Measurements from ENCODE around the gene RNF217.
"Not testable (repeated sequence)": the region's sequence is repeated elsewhere in the genome, so short reads cannot be mapped to it uniquely, and the experiment has no call there.

The RNF217 gene

DNA sequence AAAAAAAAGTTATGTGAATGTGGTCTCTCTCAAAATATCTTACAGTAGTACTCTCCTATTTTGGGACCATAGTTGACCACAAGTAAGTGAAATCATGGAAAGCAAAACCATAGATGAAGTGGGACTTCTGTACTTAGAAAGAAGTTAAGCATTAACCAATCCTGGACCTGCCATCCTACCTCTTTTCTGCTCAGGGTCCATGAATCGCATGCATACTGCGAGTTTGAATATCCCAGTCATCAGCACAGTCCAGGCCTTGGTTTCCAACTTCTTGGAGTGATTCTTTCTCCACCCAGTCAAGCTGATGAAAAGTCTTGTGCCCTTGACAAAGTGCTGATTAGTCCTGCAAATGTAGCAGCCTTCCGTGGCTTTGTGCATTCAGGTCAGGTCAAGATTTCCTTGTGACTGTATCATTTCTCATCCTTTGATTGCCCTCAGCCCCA, 46.0 kb downstream of the RNF217 start:
- H3K4me3 ChIP-seq (ENCODE audit: low read depth, low read length): no peak overlapping the region
- DNase-seq (ENCODE audit: low read depth): no peak

DNA sequence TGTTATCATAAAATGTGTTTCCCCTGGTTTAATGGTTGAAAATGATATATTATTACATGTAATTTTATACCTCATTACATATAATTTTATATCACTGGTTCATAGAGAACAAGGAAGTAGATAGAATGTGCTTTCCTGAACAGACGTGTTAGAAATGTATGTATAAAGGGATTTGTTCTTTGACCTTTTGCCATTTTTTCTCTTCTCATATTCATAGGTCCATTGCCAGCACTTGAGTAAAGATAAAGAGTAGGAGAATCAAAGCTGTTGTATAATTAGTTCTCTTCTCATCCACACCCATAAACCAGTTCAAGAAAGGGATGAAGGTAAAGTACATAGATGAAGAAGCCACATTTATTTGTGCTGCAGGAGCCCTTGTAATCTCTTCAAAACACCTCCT, 46.7 kb downstream of the RNF217 start:
- no peak for DNase-seq (ENCODE audit: low read depth)
- no peak overlapping the region for H3K4me3 ChIP-seq (ENCODE audit: low read depth, low read length)

GRCh38 chr6:125009578-125009977, 47.3 kb downstream of the RNF217 start:
- no peak for DNase-seq (ENCODE audit: low read depth)

DNA sequence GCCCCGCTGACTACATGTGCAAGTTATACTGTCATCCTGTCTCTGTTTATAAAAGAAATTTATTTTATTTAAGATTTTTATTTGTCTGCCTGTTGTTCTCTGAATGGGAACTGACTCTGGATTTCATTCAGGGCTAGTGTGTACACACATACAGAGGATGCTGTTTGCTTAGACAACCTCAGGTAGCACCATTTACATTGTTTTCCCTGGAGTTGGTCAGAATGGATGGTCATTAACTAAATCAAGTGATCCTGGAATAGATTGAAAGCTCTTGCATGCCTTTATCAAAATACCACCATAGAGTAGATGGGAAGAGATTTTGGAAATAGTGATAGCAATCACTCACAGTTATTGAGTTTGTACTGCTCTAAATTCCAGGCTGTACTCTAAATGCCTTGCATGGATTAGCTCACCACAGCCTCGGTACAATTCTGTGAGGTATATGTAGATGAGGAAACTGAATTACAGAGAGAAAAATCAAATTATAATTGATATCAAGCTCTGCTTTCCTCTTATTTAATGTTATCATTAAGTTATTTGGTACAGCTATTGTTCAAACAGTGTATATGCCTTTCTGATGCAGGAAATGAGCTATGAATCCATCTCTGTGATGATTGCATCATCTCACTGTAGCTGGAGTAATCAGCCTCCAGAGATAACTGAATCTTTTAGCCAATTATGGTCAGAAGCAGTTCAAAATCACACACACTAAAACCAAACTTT, 51.9 kb downstream of the RNF217 start:
- no peak overlapping the region for H3K4me3 ChIP-seq (ENCODE audit: low read depth, low read length)
- peak; percentile 64 for DNase-seq (ENCODE audit: low read depth)

More at GRCh38 chr6:125009578-125009977, 47.3 kb downstream of the RNF217 start:
- no peak overlapping the region for H3K4me3 ChIP-seq (ENCODE audit: low read depth, low read length)

DNA sequence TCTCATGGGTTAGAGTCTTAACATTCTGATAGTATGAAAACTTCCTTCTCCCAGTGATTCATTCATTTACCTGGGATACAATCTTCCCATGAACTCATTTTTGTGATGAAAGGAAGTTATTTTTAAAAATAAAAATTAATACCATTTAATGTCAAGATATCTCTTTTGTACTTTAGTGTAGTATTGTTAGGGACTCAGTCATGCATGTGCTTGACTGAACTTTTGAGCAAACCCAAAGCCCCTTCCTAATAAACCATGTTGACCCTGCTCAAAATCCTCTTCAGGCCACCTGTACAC, 52.4 kb downstream of the RNF217 start:
- H3K4me3 ChIP-seq (ENCODE audit: low read depth, low read length): no peak overlapping the region
- DNase-seq (ENCODE audit: low read depth): no peak

GRCh38 chr6:125015152-125015551, 52.9 kb downstream of the RNF217 start:
- H3K4me3 ChIP-seq (ENCODE audit: low read depth, low read length): no peak overlapping the region
- no peak for DNase-seq (ENCODE audit: low read depth)

GRCh38 chr6:125018136-125018535, 55.9 kb downstream of the RNF217 start:
- H3K4me3 ChIP-seq (ENCODE audit: low read depth, low read length): no peak overlapping the region
- DNase-seq (ENCODE audit: low read depth): no peak

GRCh38 chr6:125019281-125019680, 57.0 kb downstream of the RNF217 start:
- H3K4me3 ChIP-seq (ENCODE audit: low read depth, low read length): no peak overlapping the region
- no peak for DNase-seq (ENCODE audit: low read depth)

DNA sequence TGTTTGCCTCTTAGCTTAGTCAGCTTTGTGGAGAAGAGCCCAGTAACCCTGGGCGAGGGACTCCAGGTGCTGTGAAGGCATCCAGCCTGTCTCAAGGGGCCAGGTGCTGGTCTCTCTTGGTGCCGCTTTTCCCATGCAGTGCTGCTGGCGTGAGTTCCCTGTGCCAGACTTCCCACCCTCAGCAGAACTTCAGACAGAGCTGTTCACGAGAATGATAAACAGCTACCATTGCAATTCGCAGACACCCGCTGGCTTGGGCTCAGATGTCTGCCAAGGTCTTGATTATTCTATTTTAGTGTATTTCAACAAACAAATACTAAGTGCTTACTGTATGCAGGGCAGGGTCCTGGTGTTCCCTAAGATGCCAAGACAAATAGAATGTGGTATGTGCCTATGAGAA, 57.7 kb downstream of the RNF217 start:
- no peak for DNase-seq (ENCODE audit: low read depth)
- H3K4me3 ChIP-seq (ENCODE audit: low read depth, low read length): no peak overlapping the region

DNA sequence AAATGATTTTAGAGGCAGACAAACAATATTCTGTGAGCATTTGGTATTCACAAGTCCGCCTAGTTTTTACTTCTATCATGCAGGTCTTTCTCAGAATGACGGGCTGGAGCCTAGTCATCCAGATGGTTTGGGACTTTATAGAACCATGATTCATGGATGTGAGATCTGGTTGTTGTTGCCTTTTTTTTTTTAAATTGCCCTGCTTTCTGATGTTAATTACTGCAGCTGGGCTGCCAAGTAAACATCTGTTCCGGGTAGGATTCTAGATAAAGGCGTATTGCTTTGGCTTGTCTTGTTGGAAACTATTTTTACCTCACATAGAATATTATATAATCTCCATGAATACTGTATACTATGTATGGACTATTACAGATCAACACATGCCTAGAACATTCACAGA, 58.1 kb downstream of the RNF217 start:
- DNase-seq (ENCODE audit: low read depth): no peak
- H3K4me3 ChIP-seq (ENCODE audit: low read depth, low read length): no peak overlapping the region

- H3K4me3 ChIP-seq (ENCODE audit: low read depth, low read length): no peak overlapping the region
- DNase-seq (ENCODE audit: low read depth): no peak
These were observed 60.3 kb downstream of the RNF217 start for GRCh38 chr6:125022391-125022989.

GRCh38 chr6:125025164-125025854, 63.1 kb downstream of the RNF217 start:
- H3K4me3 ChIP-seq (ENCODE audit: low read depth, low read length): no peak overlapping the region

GRCh38 chr6:125027287-125027686, 65.0 kb downstream of the RNF217 start:
- no peak overlapping the region for H3K4me3 ChIP-seq (ENCODE audit: low read depth, low read length)
- DNase-seq (ENCODE audit: low read depth): no peak

More at GRCh38 chr6:125025164-125025854, 63.1 kb downstream of the RNF217 start:
- no peak for DNase-seq (ENCODE audit: low read depth)

- no peak overlapping the region for H3K4me3 ChIP-seq (ENCODE audit: low read depth, low read length)
- DNase-seq (ENCODE audit: low read depth): no peak
These were observed 68.7 kb downstream of the RNF217 start for GRCh38 chr6:125030969-125031368.

- H3K4me3 ChIP-seq (ENCODE audit: low read depth, low read length): no peak overlapping the region
- DNase-seq (ENCODE audit: low read depth): no peak
These were observed 69.1 kb downstream of the RNF217 start for GRCh38 chr6:125031385-125031784.

DNA sequence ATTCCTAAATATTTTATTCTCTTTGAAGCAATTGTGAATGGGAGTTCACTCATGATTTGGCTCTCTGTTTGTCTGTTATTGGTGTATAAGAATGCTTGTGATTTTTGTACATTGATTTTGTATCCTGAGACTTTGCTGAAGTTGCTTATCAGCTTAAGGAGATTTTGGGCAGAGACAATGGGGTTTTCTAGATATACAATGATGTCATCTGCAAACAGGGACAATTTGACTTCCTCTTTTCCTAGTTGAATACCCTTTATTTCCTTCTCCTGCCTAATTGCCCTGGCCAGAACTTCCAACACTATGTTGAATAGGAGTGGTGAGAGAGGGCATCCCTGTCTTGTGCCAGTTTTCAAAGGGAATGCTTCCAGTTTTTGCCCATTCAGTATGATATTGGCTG, 72.7 kb downstream of the RNF217 start:
- H3K4me3 ChIP-seq (ENCODE audit: low read depth, low read length); DNase-seq (ENCODE audit: low read depth): not testable (repeated sequence)

- not testable (repeated sequence) for DNase-seq (ENCODE audit: low read depth)
These were observed 74.2 kb downstream of the RNF217 start for GRCh38 chr6:125036486-125036885.

DNA sequence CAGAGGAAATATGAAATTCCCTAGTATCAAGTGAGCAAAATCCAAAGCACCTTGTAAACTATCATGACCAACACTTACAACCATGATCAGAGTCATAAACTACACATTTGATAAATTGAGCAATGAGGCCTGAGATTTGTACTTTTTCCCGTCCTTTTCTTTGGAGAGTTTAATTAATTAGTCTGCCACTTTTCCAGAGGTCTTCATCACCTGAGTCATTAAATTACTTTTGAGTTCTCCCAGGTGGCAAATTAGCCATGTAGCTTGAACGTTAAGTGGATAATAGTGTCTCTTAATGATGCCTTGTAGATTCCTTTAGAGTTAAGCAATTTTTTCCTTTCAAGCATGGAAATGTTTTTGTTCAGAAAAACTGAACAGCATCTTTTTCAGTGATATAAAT, 75.6 kb downstream of the RNF217 start:
- DNase-seq (ENCODE audit: low read depth): no peak
- H3K4me3 ChIP-seq (ENCODE audit: low read depth, low read length): no peak overlapping the region

More at GRCh38 chr6:125036486-125036885, 74.2 kb downstream of the RNF217 start:
- not testable (repeated sequence) for H3K4me3 ChIP-seq (ENCODE audit: low read depth, low read length)

- DNase-seq (ENCODE audit: low read depth): no peak
- no peak overlapping the region for H3K4me3 ChIP-seq (ENCODE audit: low read depth, low read length)
These were observed 76.7 kb downstream of the RNF217 start for GRCh38 chr6:125038925-125039324.

GRCh38 chr6:125041740-125042459, 79.7 kb downstream of the RNF217 start:
- DNase-seq (ENCODE audit: low read depth): peak; percentile 50
- no peak overlapping the region for H3K4me3 ChIP-seq (ENCODE audit: low read depth, low read length)

Measured in skeletal muscle cell (primary cell).